Brain microvascular endothelial cell (primary cell): ENCODE measurements around the gene KIFAP3.
"Not testable (repeated sequence)": the region's sequence is repeated elsewhere in the genome, so short reads cannot be mapped to it uniquely, and the experiment has no call there.

Experiments
- DNase-seq: peaks from one replicate; pipeline ENCODE4 v3.0.0-alpha.2; 2020
- H3K27ac ChIP-seq: fragments of 250-450 bp; sonication (Bioruptor Pico); 2 replicates; pipeline ENCODE4 v1.5.1; 2020; ENCODE audit warnings: mild to moderate bottlenecking, moderate library complexity
- H3K27me3 ChIP-seq: fragments of 250-450 bp; sonication (Bioruptor Pico); replicated peaks from 2 replicates; pipeline ENCODE4 v1.5.1; 2020; ENCODE audit warnings: mild to moderate bottlenecking
- H3K36me3 ChIP-seq: fragments of 250-450 bp; sonication (Bioruptor Pico); replicated peaks from 2 replicates; pipeline ENCODE4 v1.5.1; 2020; ENCODE audit warnings: mild to moderate bottlenecking
- H3K4me3 ChIP-seq: 2 replicates; pipeline ENCODE4 v1.5.1; 2011; ENCODE audit warnings: low read depth, mild to moderate bottlenecking, control low read depth, low read length, moderate library complexity
- in situ Hi-C: cut with HindIII; loops from 2 replicates; pipeline ENCODE4 v1.10.0; 2017; ENCODE audit warnings: low sequenced_read_pairs, low pct_ligation_motif_present
- TF ChIP-seq, protein P1 (sequence below): IDR thresholded peaks from 2 replicates; pipeline ENCODE4 v1.5.1; 2011; ENCODE audit warnings: low read depth, mild to moderate bottlenecking, moderate library complexity, low read length, control low read depth, inconsistent platforms; ENCODE audit errors: missing control alignments

The KIFAP3 gene

DNA sequence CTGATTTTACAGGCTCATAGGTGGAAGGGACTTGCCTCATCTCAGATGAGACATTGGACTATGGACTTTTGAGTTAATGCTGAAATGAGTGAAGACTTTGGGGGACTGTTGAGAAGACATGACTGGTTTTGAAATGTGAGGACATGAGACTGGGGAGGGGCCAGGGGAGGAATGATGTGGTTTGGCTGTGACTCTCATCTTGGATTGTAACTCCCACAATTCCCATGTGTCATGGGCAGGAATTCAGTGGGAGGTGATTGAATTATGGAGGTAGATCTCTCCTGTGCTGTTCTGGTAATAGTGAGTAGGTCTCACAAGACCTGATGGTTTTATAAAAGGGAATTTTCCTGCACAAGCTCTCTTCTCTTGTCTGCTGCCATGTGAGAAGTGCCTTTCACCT lies 201.6 kb downstream of the KIFAP3 start:
- in situ Hi-C loops, result no loop called here
- no peak for DNase-seq
- H3K27me3 ChIP-seq, result no peaks in the 10 kb centered on the region
- peaks cover 41% of the 10 kb centered on the region for H3K36me3 ChIP-seq
- TF ChIP-seq, protein P1, sequence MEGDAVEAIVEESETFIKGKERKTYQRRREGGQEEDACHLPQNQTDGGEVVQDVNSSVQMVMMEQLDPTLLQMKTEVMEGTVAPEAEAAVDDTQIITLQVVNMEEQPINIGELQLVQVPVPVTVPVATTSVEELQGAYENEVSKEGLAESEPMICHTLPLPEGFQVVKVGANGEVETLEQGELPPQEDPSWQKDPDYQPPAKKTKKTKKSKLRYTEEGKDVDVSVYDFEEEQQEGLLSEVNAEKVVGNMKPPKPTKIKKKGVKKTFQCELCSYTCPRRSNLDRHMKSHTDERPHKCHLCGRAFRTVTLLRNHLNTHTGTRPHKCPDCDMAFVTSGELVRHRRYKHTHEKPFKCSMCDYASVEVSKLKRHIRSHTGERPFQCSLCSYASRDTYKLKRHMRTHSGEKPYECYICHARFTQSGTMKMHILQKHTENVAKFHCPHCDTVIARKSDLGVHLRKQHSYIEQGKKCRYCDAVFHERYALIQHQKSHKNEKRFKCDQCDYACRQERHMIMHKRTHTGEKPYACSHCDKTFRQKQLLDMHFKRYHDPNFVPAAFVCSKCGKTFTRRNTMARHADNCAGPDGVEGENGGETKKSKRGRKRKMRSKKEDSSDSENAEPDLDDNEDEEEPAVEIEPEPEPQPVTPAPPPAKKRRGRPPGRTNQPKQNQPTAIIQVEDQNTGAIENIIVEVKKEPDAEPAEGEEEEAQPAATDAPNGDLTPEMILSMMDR, result no peak
- H3K27ac ChIP-seq, result no peak overlapping the region
- no peak overlapping the region for H3K4me3 ChIP-seq

DNA sequence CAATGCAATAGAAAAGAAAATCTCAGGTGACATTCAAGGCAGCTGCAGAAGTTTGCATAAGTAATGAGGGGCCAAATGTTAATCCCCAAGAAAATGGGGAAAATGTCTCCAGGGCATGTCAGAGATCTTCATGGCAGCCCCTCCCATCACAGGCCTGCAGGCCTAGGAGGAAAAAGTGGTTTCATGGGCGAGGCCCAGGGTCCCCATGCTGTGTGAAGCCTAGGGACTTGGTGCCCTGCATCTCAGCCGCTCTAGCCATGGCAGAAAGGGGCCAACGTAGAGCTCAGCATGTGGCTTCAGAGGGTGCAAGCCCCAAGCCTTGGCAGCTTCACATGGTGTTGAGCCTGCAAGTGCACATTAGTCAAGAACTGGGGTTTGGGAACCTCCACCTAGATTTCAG lies 202.5 kb downstream of the KIFAP3 start:
- H3K27ac ChIP-seq, DNase-seq, in situ Hi-C loops, H3K4me3 ChIP-seq, H3K27me3 ChIP-seq: not testable (repeated sequence)
- peaks cover 41% of the 10 kb centered on the region for H3K36me3 ChIP-seq
